Fibroblast of skin of right quadriceps (primary cell): Measurements from ENCODE around the gene HNRNPUL1.

Source experiments
- DNase-seq: peaks from one replicate; pipeline ENCODE4 v3.0.0-alpha.2; 2013

HNRNPUL1 gene

GRCh38 chr19:41355035-41355434 lies 90.9 kb downstream of the HNRNPUL1 start:
- DNase-seq = no peak

- no peak for DNase-seq
Measured at GRCh38 chr19:41355802-41356201, 91.6 kb downstream of the HNRNPUL1 start.

GRCh38 chr19:41356984-41357739 lies 93.0 kb downstream of the HNRNPUL1 start:
- no peak for DNase-seq
